NCI-H2227 (cell line): ENCODE measurements around the gene NPAS1.
A peak's percentile ranks its signal among the peaks of the same experiment; 100 is the strongest.
"Not testable (repeated sequence)": the region's sequence is repeated elsewhere in the genome, so short reads cannot be mapped to it uniquely, and the experiment has no call there.

Source experiments
- DNase-seq: peaks from one replicate; lab custom pipeline; 2025; ENCODE audit not compliant: unreplicated experiment; lab: John Stamatoyannopoulos, UW

The NPAS1 gene

GRCh38 chr19:46988614-46989230 is 30.9 kb upstream of the NPAS1 start:
- DNase-seq, result no peak

GRCh38 chr19:46990991-46991676 is 28.5 kb upstream of the NPAS1 start:
- peak; percentile 74 for DNase-seq

- DNase-seq, result no peak
These were observed 26.7 kb upstream of the NPAS1 start for GRCh38 chr19:46992699-46993535.

GRCh38 chr19:46993622-46994021 is 26.0 kb upstream of the NPAS1 start:
- DNase-seq, result no peak

GRCh38 chr19:46994141-46994686 is 25.4 kb upstream of the NPAS1 start:
- DNase-seq, result no peak

GRCh38 chr19:46995492-46995891 is 24.1 kb upstream of the NPAS1 start:
- no peak for DNase-seq

GRCh38 chr19:46998445-46999125 is 21.1 kb upstream of the NPAS1 start:
- no peak for DNase-seq

GRCh38 chr19:46999377-46999776 is 20.3 kb upstream of the NPAS1 start:
- DNase-seq, result no peak

- DNase-seq, result no peak
These were observed 19.8 kb upstream of the NPAS1 start for GRCh38 chr19:46999878-47000277.

- no peak for DNase-seq
These were observed 19.3 kb upstream of the NPAS1 start for GRCh38 chr19:47000373-47000772.

- no peak for DNase-seq
These were observed 18.1 kb upstream of the NPAS1 start for GRCh38 chr19:47001584-47001983.

GRCh38 chr19:47002106-47002766 is 17.4 kb upstream of the NPAS1 start:
- DNase-seq, result no peak

- DNase-seq, result no peak
These were observed 16.6 kb upstream of the NPAS1 start for GRCh38 chr19:47002853-47003610.

- DNase-seq, result no peak
These were observed 15.8 kb upstream of the NPAS1 start for GRCh38 chr19:47003611-47004465.

- no peak for DNase-seq
These were observed 14.4 kb upstream of the NPAS1 start for GRCh38 chr19:47005164-47005641.

- no peak for DNase-seq
These were observed 13.8 kb upstream of the NPAS1 start for GRCh38 chr19:47005873-47006272.

- no peak for DNase-seq
These were observed 13.1 kb upstream of the NPAS1 start for GRCh38 chr19:47006496-47006895.

GRCh38 chr19:47010549-47010948 is 9.1 kb upstream of the NPAS1 start:
- not testable (repeated sequence) for DNase-seq

- DNase-seq, result no peak
These were observed 7.0 kb upstream of the NPAS1 start for GRCh38 chr19:47012617-47013016.
